ENCODE measurements around the gene SYT8.

- TF ChIP-seq CTCF (IDR thresholded peaks at IDR 0.05 in 4 of 5, conservative IDR thresholded peaks at IDR 0.05 in 1 of 5) (no peak), POLR2A (IDR thresholded peaks at IDR 0.05) (no peak)
Observed at GRCh38 chr11:1852877-1853276, 18.1 kb downstream of the SYT8 start, which contains the start of gene LSP1.

All from gastrocnemius medialis (tissue), 4 donors.